Natural killer cell (primary cell): ENCODE results near the gene DGLUCY. TPM values are rescaled to one million over a fixed set of nuclear protein-coding genes. Genes with fewer than 3 reads are reported as not detected.
A peak's percentile ranks its signal among the peaks of the same experiment; 100 is the strongest.
"Not testable (repeated sequence)": the region's sequence is repeated elsewhere in the genome, so short reads cannot be mapped to it uniquely, and the experiment has no call there.

ENCODE experiments used
- ATAC-seq, 3 donors: fragments of 150-1000 bp in 2 of 3; fragments of 200-7000 bp in 1 of 3; cut with Tn5 transposase; 1 replicate in 1 of 3; 2 replicates in 2 of 3; pipeline ENCODE4 v1.10.0; 2021; ENCODE audit warnings: mild to moderate bottlenecking in 2 of 3, moderate library complexity in 2 of 3
- DNase-seq, 2 donors: peaks; one replicate each; pipeline versions ENCODE4 v3.0.0 to v3.0.0-alpha.2; 2013 to 2021; ENCODE audit warnings: mixed read lengths in 1 of 2
- H3K27ac ChIP-seq: one replicate; pipeline ENCODE4 v1.5.1; 2013; ENCODE audit warnings: mild to moderate bottlenecking, low read length
- H3K27me3 ChIP-seq: one replicate; pipeline ENCODE4 v1.6.1; 2013; ENCODE audit warnings: low read length; ENCODE audit not compliant: control insufficient read depth, insufficient read depth
- H3K36me3 ChIP-seq: one replicate; pipeline ENCODE4 v1.6.1; 2013; ENCODE audit warnings: low read length; ENCODE audit not compliant: control insufficient read depth, insufficient read depth
- H3K4me1 ChIP-seq: one replicate; pipeline ENCODE4 v1.6.1; 2013; ENCODE audit warnings: low read length; ENCODE audit not compliant: control insufficient read depth, insufficient read depth
- H3K4me3 ChIP-seq: one replicate; pipeline ENCODE4 v1.5.1; 2013; ENCODE audit warnings: low read length
- H3K9me3 ChIP-seq: one replicate; pipeline ENCODE4 v1.6.1; 2013; ENCODE audit warnings: low read length; ENCODE audit not compliant: control insufficient read depth, insufficient read depth
- H3K27ac Mint-ChIP-seq, 2 donors: one replicate each; pipeline ENCODE4 v1.8.0; 2022; ENCODE audit warnings: mild to moderate bottlenecking in 2 of 2, mixed read lengths in 2 of 2, moderate library complexity in 1 of 2
- H3K27me3 Mint-ChIP-seq, 2 donors: one replicate each; pipeline ENCODE4 v1.8.0; 2022; ENCODE audit warnings: low read depth in 2 of 2, mixed read lengths in 2 of 2
- H3K36me3 Mint-ChIP-seq: one replicate; pipeline ENCODE4 v1.8.0; 2022; ENCODE audit warnings: mixed read lengths
- H3K4me1 Mint-ChIP-seq, 2 donors: one replicate each; pipeline ENCODE4 v1.8.0; 2022; ENCODE audit warnings: mixed read lengths in 2 of 2
- H3K4me3 Mint-ChIP-seq: one replicate; pipeline ENCODE4 v1.8.0; 2022; ENCODE audit warnings: mild to moderate bottlenecking, moderate library complexity, mixed read lengths
- H3K9me3 Mint-ChIP-seq, 2 donors: one replicate each; pipeline ENCODE4 v1.8.0; 2022; ENCODE audit warnings: mixed read lengths in 2 of 2
- WGBS: methylation state at CpG from one replicate; pipeline ENCODE4 v1.1.7; 2013; ENCODE audit warnings: missing lambda C conversion rate; ENCODE audit not compliant: insufficient coverage; 5-methylcytosine and 5-hydroxymethylcytosine counted together
- intact Hi-C: fragments of 100-400 bp; cut with micrococcal nuclease; formaldehyde crosslinking; loops from one replicate; pipeline ENCODE4 v1.14.2; 2022
- total RNA-seq, 4 donors: library from RNA; stranded (reverse); fragments of 120-200 nt in 1 of 4; gene quantifications; one replicate each; pipeline versions ENCODE4 v1.2.3 to v1.2.4, GENCODE V29; 2013 to 2022
- TF ChIP-seq, protein P1 (sequence below): fragments of 200-600 bp; IDR thresholded peaks from one replicate; pipeline ENCODE4 v1.8.0; 2022; ENCODE audit warnings: antibody characterized with exemption

The DGLUCY gene
- total RNA-seq, 3 donors from 2014 or later (not counting 1 experiment from before 2014, with no cell fraction given): 108 to 142 (median 110) TPM

DNA sequence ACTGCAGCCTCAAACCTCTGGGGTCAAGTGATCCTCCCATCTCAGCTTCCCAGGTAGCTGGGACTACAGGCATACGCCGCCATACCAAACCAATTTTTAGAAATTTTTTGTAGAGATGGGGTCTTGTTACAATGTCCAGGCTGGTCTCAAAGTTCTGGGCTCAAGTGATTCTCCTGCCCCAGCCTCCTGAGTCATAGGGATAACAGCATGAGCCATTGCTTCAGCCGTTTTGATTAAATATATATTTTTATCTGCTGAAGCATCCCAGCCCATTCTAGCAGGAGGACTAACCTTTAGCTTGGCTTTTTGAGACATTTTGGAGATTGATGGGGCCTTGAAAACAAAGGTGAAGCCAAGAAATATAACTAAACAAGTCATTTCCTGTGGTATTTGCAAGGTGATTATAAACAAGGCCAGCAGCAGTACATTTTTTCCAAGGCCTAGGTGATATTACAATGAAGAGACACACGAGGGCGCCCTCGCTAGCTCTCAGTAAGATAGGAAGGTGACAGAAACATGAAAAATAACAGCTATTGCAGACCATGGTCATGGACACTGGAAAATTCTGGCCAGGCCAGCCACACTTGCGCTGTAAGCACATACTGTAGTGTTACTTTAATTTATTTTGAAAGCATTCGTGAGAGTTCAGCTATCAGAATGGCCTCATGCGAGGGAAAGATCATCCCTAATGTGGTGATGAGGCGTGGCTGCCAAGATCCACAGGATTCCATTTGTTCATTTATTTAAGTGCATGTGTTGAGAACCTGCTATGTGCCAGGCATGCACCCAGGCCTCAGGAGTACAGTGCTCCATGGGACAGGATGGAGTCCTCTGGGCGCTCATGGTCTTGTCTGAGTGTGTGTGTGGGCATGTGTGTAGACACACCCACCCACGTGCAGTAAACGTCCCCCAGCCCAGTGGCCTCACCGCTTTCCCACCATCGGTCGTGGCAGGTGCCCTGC lies 63.5 kb downstream of the DGLUCY start:
- no peaks in the 10 kb centered on the region for H3K9me3 Mint-ChIP-seq
- H3K36me3 ChIP-seq: peaks cover 41% of the 10 kb centered on the region

DNA sequence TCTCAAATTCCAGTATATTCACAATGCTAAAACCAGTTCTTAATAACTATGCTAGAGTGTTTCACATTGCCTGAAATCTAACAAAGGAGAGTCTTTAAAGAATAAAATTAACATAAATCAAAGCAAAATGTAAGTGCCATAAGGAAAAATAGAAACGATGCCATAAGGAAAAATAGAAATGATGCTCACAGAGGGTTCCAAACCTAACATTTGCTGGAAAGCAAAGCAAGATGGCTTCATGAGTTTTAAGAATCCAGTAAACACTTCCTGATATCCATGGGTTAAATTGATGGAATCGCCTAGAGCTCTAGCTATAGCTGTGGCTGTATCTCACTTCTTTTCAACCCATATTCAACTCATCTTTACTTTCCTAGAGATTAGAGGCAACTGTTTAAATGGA lies 66.7 kb downstream of the DGLUCY start:
- Mint-ChIP-seq H3K4me1 (peaks cover 12 to 13% of the 10 kb centered on the region in 2 donors), H3K36me3 (no peaks in the 10 kb centered on the region), H3K27me3 (no peaks in the 10 kb centered on the region), H3K27ac (no peak overlapping the region), H3K4me3 (no peak overlapping the region), H3K9me3 (no peaks in the 10 kb centered on the region)
- Histone ChIP-seq H3K36me3 (peaks cover 42% of the 10 kb centered on the region), H3K27me3 (no peaks in the 10 kb centered on the region), H3K27ac (no peak overlapping the region), H3K4me1 (peaks cover 14% of the 10 kb centered on the region), H3K4me3 (no peak overlapping the region), H3K9me3 (no peaks in the 10 kb centered on the region)
- DNase-seq (no peak), ATAC-seq (no peak)
- WGBS: 97% methylated on average over 2 of the region's 2 CpGs
- TF ChIP-seq, protein P1, sequence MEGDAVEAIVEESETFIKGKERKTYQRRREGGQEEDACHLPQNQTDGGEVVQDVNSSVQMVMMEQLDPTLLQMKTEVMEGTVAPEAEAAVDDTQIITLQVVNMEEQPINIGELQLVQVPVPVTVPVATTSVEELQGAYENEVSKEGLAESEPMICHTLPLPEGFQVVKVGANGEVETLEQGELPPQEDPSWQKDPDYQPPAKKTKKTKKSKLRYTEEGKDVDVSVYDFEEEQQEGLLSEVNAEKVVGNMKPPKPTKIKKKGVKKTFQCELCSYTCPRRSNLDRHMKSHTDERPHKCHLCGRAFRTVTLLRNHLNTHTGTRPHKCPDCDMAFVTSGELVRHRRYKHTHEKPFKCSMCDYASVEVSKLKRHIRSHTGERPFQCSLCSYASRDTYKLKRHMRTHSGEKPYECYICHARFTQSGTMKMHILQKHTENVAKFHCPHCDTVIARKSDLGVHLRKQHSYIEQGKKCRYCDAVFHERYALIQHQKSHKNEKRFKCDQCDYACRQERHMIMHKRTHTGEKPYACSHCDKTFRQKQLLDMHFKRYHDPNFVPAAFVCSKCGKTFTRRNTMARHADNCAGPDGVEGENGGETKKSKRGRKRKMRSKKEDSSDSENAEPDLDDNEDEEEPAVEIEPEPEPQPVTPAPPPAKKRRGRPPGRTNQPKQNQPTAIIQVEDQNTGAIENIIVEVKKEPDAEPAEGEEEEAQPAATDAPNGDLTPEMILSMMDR: no peak
- intact Hi-C loops: no loop called here

More for the DNA sequence above, 63.5 kb downstream of the DGLUCY start:
- Mint-ChIP-seq H3K27me3 (no peaks in the 10 kb centered on the region), H3K36me3 (no peaks in the 10 kb centered on the region), H3K4me1 (peaks cover 12 to 20% of the 10 kb centered on the region in 2 donors), H3K27ac (peak overlapping the region; percentile 76 to 85), H3K4me3 (no peak overlapping the region)
- no peaks in the 10 kb centered on the region for H3K27me3 ChIP-seq
- peak overlapping the region; percentile 63 for H3K27ac ChIP-seq
- intact Hi-C loops: loop anchor here (1.0 to 2.0 kb wide), 2 partner anchors 109 to 249 kb away; no protein-coding TSS in a partner anchor
- peaks cover 14% of the 10 kb centered on the region for H3K4me1 ChIP-seq
- DNase-seq (peak; percentile 54 to 90), ATAC-seq (peak; percentile 87 to 94 (median 90))
- H3K4me3 ChIP-seq: no peak overlapping the region
- no peaks in the 10 kb centered on the region for H3K9me3 ChIP-seq
- WGBS: 59% methylated on average over 16 of the region's 16 CpGs
- TF ChIP-seq, protein P1: peak; percentile 90

DNA sequence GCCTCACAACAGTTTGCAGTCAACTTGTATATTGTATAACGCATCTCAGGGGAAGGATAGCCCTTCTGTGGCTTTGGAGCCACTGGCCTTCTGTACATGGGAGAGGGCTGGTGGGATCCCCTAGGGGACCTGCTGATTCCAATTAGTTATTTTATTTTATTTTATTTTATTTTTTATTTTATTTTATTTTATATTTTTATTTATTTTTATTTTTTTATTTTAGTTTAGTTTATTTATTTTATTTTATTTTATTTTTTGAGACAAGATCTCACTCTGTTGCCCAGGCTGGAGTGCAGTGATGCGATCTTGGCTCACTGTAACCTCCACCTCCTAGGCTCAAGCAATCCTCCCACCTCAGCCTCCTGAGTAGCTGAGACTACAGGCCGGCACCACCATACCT lies 68.9 kb downstream of the DGLUCY start:
- H3K4me3 ChIP-seq, H3K27me3 ChIP-seq, H3K4me1 ChIP-seq, H3K27me3 Mint-ChIP-seq, intact Hi-C loops, H3K36me3 Mint-ChIP-seq, H3K9me3 Mint-ChIP-seq, H3K4me3 Mint-ChIP-seq, DNase-seq, ATAC-seq, H3K4me1 Mint-ChIP-seq, H3K9me3 ChIP-seq, H3K27ac Mint-ChIP-seq, H3K27ac ChIP-seq: not testable (repeated sequence)
- H3K36me3 ChIP-seq: peaks cover 50% of the 10 kb centered on the region
- WGBS: 100% methylated on average over 1 of the region's 3 CpGs

DNA sequence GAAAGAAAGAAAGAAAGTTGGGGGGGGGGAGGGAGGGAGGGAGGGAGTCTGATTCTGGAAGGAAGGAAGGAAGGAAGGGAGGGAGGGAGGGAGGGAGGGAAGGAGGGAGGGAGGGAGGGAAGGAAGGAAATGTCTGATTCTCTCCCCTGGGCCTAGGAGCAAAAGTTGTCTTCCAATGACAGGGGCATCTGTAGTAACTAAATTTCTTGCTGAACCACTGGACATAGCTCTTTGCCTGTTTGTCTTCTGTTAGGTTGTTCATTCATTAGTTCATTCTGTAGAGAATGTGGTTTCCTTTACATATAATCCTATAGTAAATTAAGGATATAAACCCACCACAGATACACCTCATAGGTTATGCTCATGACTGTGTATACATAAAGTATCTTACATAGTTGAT lies 70.7 kb downstream of the DGLUCY start:
- no peak overlapping the region for H3K4me3 Mint-ChIP-seq
- Histone ChIP-seq H3K4me3 (no peak overlapping the region), H3K4me1 (no peaks in the 10 kb centered on the region), H3K9me3 (no peaks in the 10 kb centered on the region), H3K27me3 (no peaks in the 10 kb centered on the region), H3K36me3 (peaks cover 62% of the 10 kb centered on the region), H3K27ac (no peak overlapping the region)
- H3K4me1 Mint-ChIP-seq: no peaks in the 10 kb centered on the region
- no peaks in the 10 kb centered on the region for H3K27me3 Mint-ChIP-seq
- TF ChIP-seq, protein P1: no peak
- no peak overlapping the region for H3K27ac Mint-ChIP-seq
- ATAC-seq (no peak), DNase-seq (no peak)
- no peaks in the 10 kb centered on the region for H3K9me3 Mint-ChIP-seq
- H3K36me3 Mint-ChIP-seq: peaks cover 7% of the 10 kb centered on the region
- intact Hi-C loops: no loop called here
